ENCODE measurements around the gene ABR. TPM values are rescaled to one million over a fixed set of nuclear protein-coding genes. Genes with fewer than 3 reads are reported as not detected.
"Not testable (repeated sequence)": the region's sequence is repeated elsewhere in the genome, so short reads cannot be mapped to it uniquely, and the experiment has no call there.

ABR gene
- polyA plus RNA-seq, 6 donors from 2014 or later, result 4.3 to 47.2 (median 28.1) TPM

DNA sequence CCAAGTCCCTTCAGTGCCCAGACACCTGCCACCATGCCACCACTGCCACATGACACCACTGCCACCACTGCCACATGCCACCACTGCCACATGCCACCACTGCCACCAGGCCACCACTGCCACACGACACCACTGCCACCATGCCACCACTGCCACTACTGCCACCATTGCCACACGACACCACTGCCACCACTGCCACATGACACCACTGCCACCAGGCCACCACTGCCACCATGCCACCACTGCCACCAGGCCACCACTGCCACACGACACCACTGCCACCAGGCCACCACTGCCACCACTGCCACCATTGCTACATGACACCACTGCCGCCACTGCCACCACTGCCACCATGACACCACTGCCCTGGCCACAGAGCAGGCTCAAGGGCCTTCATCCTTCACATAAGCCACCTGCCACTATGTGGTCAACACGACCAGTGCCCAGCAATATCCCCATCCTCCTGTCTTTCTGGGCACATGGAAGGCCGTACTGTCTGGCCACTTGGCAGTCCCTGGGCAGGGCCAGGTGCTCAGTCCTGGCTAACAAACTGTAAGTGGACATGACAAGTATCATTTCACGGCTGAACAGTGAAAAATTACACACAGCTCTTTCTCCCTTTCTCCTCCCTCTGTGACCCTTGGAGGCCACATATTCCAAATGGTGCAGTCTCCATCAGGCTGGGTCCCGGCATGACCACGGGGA is 33.1 kb downstream of the ABR start:
- DNase-seq (no peak), ATAC-seq (ENCODE audit: low read depth in 2 of 2) (no peak)
- Mint-ChIP-seq H3K36me3 (peaks cover 0 to 8% of the 10 kb centered on the region in 2 donors), H3K9me3 (peaks cover 0 to 5% (median 0%) of the 10 kb centered on the region in 7 donors), H3K27me3 (no peaks in the 10 kb centered on the region), H3K27ac (peak overlapping the region in 1 of 6 donors; percentile 68), H3K4me1 (peaks cover 19 to 42% (median 29%) of the 10 kb centered on the region in 3 donors), H3K4me3 (no peak overlapping the region)

DNA sequence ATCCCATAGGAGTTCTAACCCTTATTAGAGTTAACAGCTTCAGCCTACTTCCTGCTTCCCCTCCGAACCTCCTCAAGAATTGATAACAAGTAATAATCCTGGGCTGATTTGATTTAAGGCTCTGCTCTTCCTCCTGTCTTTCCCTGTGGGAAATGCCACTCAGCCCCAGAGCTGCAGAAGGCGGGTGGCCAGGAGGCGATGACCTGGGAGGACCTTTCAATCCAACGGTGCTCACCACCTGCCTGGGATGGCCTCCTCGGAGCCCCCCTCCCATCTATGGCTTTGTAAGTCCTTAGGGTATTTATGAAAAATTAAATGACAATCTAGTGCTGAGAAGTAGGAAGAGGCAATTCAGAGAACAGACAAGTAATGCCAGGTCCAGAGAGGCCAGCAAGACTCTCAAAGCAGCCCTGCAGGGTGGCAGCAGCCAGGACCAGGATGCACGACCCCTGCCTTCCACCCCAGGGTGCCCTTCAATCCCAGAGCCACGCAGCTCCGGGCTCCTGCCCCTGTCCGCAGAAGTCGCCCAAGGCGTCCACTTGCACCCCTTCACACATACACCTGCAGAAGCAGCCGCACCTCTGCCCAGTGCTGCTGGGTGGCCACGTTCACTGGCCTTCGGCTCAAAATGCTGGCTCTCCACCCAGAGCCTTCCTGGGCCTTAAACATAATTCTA is 34.3 kb downstream of the ABR start:
- no peak overlapping the region for H3K4me3 Mint-ChIP-seq
- no peak for ATAC-seq (ENCODE audit: low read depth in 2 of 2)
- no peak for DNase-seq
- H3K4me1 Mint-ChIP-seq, result peaks cover 17 to 39% (median 24%) of the 10 kb centered on the region in 3 donors
- H3K9me3 Mint-ChIP-seq, result peaks cover 0 to 5% (median 0%) of the 10 kb centered on the region in 7 donors
- peaks cover 0 to 8% of the 10 kb centered on the region in 2 donors for H3K36me3 Mint-ChIP-seq
- H3K27ac Mint-ChIP-seq, result peak overlapping the region in 1 of 6 donors; percentile 52
- no peaks in the 10 kb centered on the region for H3K27me3 Mint-ChIP-seq

DNA sequence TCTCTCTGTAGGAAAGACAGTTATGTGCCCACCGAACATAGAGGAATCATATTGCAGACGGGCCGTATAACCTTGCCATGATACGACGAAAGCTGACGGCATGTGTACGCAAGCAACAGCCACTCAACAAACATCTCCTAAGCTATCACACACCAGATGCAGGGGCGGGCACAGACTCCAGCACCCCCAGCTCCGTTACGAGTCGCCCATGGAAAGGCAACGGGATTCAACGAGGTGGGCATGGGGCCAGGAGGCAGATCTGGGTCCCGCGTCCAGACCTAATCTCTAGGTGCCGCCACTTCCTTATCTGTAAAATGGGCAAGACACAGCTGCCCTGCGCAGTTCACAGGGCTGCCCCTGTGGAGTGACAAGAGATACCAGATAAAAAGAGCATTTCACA is 35.6 kb downstream of the ABR start:
- peaks cover 0 to 4% of the 10 kb centered on the region in 2 donors for H3K36me3 Mint-ChIP-seq
- DNase-seq (no peak), ATAC-seq (ENCODE audit: low read depth in 2 of 2) (no peak)
- H3K27ac Mint-ChIP-seq, result no peak overlapping the region
- no peak overlapping the region for H3K4me3 Mint-ChIP-seq
- peaks cover 23 to 44% (median 24%) of the 10 kb centered on the region in 3 donors for H3K4me1 Mint-ChIP-seq
- H3K27me3 Mint-ChIP-seq, result no peaks in the 10 kb centered on the region
- peaks cover 0 to 5% (median 0%) of the 10 kb centered on the region in 7 donors for H3K9me3 Mint-ChIP-seq

DNA sequence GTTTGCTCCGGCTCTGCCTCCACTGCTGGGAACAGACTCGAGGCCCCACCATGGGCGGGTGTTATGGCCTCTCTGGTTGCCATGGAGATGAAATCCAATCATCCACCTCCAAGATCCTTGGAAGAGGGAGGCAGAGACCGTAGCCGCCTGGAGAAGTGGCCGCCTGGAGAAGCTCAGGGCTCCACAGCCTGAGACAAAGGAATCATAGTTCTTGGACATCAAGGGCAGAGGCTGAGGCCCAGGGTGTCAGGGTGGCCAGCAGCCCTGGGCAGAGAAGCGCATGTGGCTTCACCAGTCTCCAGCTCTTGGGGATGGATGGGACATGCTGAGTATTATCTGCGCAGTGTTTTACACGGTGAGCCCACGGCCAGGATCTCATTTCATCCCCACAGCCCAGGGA is 36.2 kb downstream of the ABR start:
- ATAC-seq (ENCODE audit: low read depth in 2 of 2) (no peak), DNase-seq (no peak)
- peaks cover 0 to 5% (median 0%) of the 10 kb centered on the region in 7 donors for H3K9me3 Mint-ChIP-seq
- H3K27ac Mint-ChIP-seq, result no peak overlapping the region
- H3K36me3 Mint-ChIP-seq, result peaks cover 0 to 4% of the 10 kb centered on the region in 2 donors
- peak overlapping the region in 1 of 8 donors; percentile 12 for H3K4me3 Mint-ChIP-seq
- no peaks in the 10 kb centered on the region for H3K27me3 Mint-ChIP-seq
- peaks cover 23 to 45% (median 24%) of the 10 kb centered on the region in 3 donors for H3K4me1 Mint-ChIP-seq

DNA sequence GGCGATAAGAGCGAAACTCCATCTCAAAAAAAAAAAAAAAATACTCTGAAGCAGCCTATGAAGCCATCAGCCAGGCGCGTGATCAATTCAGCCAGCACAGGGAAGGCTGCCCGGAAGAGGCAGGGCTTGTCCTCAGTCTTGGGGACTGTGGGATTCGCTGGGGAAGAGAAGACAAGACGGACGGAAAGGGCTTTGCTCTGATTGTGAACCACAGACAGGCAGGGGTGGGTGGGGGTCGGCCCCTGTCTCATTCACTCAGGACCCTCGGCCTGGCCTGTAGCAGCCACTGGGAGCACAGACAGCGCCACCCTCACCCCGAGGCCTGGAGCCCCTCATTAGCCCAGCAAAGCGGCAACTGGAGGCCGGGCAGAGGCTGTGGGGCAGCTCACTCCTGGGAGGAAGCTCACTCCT is 37.2 kb downstream of the ABR start:
- H3K27me3 Mint-ChIP-seq, result no peaks in the 10 kb centered on the region
- peaks cover 24 to 48% (median 24%) of the 10 kb centered on the region in 3 donors for H3K4me1 Mint-ChIP-seq
- no peak overlapping the region for H3K4me3 Mint-ChIP-seq
- peaks cover 0 to 4% of the 10 kb centered on the region in 2 donors for H3K36me3 Mint-ChIP-seq
- H3K9me3 Mint-ChIP-seq, result peaks cover 0 to 5% (median 0%) of the 10 kb centered on the region in 7 donors
- no peak for DNase-seq
- H3K27ac Mint-ChIP-seq, result no peak overlapping the region
- ATAC-seq (ENCODE audit: low read depth in 2 of 2), result no peak

DNA sequence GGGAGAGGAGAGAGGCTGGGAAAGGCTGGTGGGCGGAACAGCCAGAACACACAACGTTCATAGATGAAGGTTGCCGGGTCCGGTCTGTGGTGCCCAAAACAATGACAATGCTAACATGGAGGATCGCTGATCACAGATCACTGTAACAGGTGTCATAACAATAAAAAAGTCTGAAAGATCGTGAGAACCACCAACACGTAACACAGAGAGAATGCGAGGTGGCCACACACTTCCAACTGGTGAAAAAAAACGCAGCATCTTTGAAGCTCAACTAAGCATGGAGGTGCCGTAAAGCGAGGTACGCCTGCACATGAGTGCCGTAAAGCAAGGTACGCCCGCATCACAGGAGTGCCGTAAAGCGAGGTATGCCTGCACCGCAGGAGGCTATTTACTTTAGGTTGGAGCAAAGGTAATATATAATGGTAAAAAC is 42.3 kb downstream of the ABR start:
- Mint-ChIP-seq H3K27me3 (no peaks in the 10 kb centered on the region), H3K4me1 (peaks cover 28 to 40% (median 29%) of the 10 kb centered on the region in 3 donors), H3K36me3 (no peaks in the 10 kb centered on the region), H3K27ac (no peak overlapping the region), H3K4me3 (peak overlapping the region in 2 of 8 donors; percentile 28 to 49), H3K9me3 (no peaks in the 10 kb centered on the region)
- ATAC-seq (ENCODE audit: low read depth in 2 of 2) (peak in 1 of 2 donors; percentile 30), DNase-seq (no peak)

DNA sequence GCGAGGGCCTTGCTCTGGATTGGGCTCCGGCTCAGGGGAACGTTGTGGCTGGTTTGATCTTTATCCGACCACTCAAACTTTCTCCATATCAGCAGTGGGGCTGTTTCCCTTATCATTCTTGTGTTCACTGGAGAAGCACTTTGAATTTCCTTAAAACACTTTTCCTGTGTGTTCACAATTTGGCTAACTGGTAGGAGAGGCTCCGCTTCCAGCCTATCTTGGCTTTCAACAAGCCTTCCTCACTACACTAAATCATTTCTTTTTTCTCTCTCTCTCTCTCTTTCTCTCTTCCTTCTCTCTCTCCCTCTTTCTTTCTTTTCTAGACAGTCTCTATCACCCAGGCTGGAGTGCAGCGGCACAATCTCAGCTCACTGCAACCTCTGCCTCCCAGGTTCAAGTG is 43.0 kb downstream of the ABR start:
- Mint-ChIP-seq H3K27ac (peak overlapping the region in 3 of 6 donors; percentile 37 to 68 (median 49)), H3K4me3 (no peak overlapping the region)
- ATAC-seq (ENCODE audit: low read depth in 2 of 2), result no peak

DNA sequence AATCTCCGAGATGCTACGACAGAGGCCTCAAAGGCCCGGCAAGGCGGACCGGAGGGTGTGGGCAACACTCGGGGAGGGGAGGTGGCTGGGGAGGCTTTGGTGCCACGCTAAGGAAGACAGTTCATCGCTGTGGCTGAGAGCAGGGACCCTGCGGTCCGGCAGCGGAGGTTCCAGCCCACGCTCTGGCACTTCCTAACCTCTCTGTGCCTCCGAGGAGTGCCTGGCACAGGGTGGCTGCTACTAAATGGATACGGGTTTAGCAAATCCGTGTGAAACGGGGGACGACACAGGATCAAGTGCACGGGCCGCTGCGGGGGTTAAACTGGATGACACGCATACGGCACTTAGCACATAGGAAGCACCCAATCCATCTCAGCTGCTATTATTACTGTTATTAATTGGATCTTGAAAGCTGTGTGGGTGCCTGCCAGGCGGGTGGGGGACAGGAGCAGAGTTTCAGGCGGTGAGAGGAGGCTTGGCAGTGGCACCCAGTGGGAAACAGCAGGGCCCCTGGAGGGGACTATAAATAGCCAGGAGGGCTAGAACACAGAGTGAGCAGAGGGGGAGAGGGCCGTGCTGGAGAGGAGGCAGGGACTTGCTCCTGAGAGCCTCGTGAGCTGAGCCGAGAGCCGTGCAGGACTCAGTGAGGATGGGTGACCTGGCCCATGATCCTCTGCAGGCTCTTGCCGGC is 45.0 kb downstream of the ABR start:
- no peaks in the 10 kb centered on the region for H3K27me3 Mint-ChIP-seq
- H3K4me1 Mint-ChIP-seq, result peaks cover 29 to 39% (median 39%) of the 10 kb centered on the region in 3 donors
- H3K4me3 Mint-ChIP-seq, result peak overlapping the region in 1 of 8 donors; percentile 68
- ATAC-seq (ENCODE audit: low read depth in 2 of 2), result no peak
- no peaks in the 10 kb centered on the region for H3K36me3 Mint-ChIP-seq
- no peaks in the 10 kb centered on the region for H3K9me3 Mint-ChIP-seq
- peak overlapping the region in 1 of 6 donors; percentile 56 for H3K27ac Mint-ChIP-seq
- no peak for DNase-seq

More for the DNA sequence above, 43.0 kb downstream of the ABR start:
- H3K4me1 Mint-ChIP-seq, result peaks cover 32 to 41% (median 35%) of the 10 kb centered on the region in 3 donors
- H3K36me3 Mint-ChIP-seq, result no peaks in the 10 kb centered on the region
- DNase-seq, result no peak
- no peaks in the 10 kb centered on the region for H3K27me3 Mint-ChIP-seq
- H3K9me3 Mint-ChIP-seq, result no peaks in the 10 kb centered on the region

DNA sequence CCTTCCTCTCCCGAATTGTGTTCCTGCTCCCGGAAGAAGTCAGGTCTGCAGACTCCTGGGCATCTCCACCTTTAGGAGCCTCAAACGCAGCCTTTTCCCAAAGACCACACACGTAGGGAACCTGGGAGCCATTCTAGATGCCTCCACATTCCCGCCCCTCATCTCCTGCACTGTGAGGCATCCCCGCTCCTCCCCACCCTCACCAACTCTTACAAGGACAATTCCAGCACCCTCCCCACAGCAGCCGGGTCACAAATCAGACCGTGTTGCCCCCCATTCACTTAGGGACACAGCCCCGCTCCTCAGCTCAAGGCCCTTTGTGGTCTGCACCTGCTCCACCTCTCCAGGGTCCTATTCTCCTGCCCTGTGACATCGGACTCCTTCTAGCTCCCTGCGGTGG is 49.6 kb downstream of the ABR start:
- peaks cover 5 to 7% of the 10 kb centered on the region in 2 donors for H3K36me3 Mint-ChIP-seq
- peaks cover 0 to 7% (median 0%) of the 10 kb centered on the region in 7 donors for H3K9me3 Mint-ChIP-seq
- H3K27ac Mint-ChIP-seq, result no peak overlapping the region
- no peak for ATAC-seq (ENCODE audit: low read depth in 2 of 2)
- H3K27me3 Mint-ChIP-seq, result no peaks in the 10 kb centered on the region
- H3K4me3 Mint-ChIP-seq, result no peak overlapping the region
- H3K4me1 Mint-ChIP-seq, result peaks cover 13 to 21% (median 19%) of the 10 kb centered on the region in 3 donors
- DNase-seq, result no peak

DNA sequence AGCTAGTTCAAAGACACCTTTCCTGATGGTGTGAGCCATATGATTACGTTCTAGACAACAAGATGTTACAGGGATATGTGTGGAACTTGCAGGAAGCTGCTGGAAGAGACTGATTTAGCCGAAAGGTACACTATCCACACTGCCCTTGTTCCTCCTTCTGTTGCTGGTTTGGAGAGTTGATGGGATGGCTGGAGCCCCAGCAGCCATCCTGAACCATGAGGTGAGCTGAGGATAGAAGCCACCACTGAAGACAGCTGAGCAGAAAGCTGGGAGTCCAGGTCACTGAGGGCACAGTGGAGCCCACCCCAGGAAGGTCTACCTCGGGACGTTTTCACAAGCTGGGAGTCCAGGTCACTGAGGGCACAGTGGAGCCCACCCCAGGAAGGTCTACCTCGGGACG is 51.3 kb downstream of the ABR start:
- not testable (repeated sequence) for ATAC-seq (ENCODE audit: low read depth in 2 of 2); DNase-seq; H3K4me3 Mint-ChIP-seq; H3K9me3 Mint-ChIP-seq; H3K27ac Mint-ChIP-seq; H3K27me3 Mint-ChIP-seq; H3K36me3 Mint-ChIP-seq
- H3K4me1 Mint-ChIP-seq, result peaks cover 16 to 24% (median 23%) of the 10 kb centered on the region in 3 donors

DNA sequence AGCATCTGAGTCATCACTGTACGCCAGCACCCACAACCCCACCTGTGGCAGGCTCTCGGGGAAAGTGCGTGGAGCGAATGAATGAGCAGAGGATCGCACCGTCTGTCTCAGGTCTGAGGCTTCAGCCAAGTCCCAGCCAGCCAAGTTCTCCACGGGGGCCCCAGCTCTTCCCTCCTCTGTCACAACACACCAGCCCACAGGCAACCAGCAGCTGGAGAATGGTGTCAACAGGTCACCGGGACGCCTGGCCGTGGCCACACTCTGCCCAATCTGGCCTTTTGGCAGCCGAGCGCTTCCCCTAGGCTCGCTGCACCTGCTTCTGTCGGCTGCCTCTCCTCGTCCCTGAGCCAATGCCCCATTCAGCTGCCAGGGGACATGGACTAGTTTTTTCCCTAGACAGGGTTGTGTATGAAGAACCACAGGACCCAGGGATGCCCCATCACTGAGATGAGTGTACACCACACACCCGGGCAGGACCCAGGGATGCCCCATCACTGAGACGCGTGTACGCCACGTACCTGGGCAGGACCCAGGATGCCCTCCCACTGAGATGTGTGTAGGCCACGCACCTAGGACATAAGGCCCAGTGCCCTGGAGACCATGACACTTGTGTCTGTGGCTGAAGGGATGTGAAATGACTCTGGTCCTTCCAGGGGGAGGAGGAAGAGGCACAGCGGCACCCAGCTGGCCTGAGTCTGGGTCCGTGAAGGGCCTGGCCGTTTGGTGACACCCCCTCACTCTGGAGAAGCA is 52.8 kb downstream of the ABR start:
- Mint-ChIP-seq H3K4me3 (peak overlapping the region in 1 of 8 donors; percentile 18), H3K36me3 (peaks cover 5 to 7% of the 10 kb centered on the region in 2 donors), H3K27me3 (no peaks in the 10 kb centered on the region), H3K9me3 (peaks cover 0 to 7% (median 0%) of the 10 kb centered on the region in 7 donors), H3K4me1 (peaks cover 17 to 33% (median 29%) of the 10 kb centered on the region in 3 donors), H3K27ac (peak overlapping the region in 1 of 6 donors; percentile 56)
- no peak for ATAC-seq (ENCODE audit: low read depth in 2 of 2)
- no peak for DNase-seq

DNA sequence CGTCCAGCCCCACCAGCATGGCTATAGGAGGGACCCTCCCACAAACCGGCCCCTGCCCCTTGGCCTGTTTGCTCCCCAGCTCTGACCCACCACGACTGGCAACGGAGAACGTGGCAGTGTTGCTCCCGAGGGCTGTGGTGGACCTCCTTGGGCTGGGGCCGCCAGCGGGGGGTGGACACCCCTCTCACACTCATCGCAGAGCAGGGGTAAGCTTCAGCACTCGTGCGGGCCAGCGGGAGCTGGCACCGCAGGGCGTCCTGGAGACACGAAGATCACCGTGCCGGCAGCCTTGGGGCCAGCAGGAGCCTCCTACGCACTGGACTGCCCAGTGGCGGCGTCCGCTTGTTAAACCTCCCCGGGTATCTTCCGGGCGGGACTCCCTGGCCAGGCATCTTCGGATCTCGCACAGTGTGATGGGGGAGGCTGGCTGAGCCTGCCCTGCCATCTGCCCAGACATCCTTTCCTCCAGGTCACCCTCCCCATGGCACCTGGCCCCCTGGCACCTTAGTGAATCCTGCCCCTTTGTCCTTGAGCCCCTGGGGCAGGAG is 53.5 kb downstream of the ABR start:
- H3K4me3 Mint-ChIP-seq, result no peak overlapping the region
- ATAC-seq (ENCODE audit: low read depth in 2 of 2) (no peak), DNase-seq (no peak)
- no peak overlapping the region for H3K27ac Mint-ChIP-seq
- H3K27me3 Mint-ChIP-seq, result no peaks in the 10 kb centered on the region
- peaks cover 0 to 7% (median 0%) of the 10 kb centered on the region in 7 donors for H3K9me3 Mint-ChIP-seq
- H3K4me1 Mint-ChIP-seq, result peaks cover 14 to 31% (median 26%) of the 10 kb centered on the region in 3 donors
- peaks cover 5 to 7% of the 10 kb centered on the region in 2 donors for H3K36me3 Mint-ChIP-seq
